Lung (tissue), 12 donors: ENCODE measurements around the gene TMEM132E. TPM values are rescaled to one million over a fixed set of nuclear protein-coding genes. Genes with fewer than 3 reads are reported as not detected.

Source experiments
- ATAC-seq: fragments of 200-7000 bp; cut with Tn5 transposase; one replicate; pipeline ENCODE4 v1.9.1; 2020; ENCODE audit warnings: moderate number of reproducible peaks; ENCODE audit not compliant: insufficient read depth, low FRiP score
- DNase-seq, 3 donors: peaks; one replicate each; pipeline ENCODE4 v3.0.0-alpha.2; 2013 to 2017
- H3K27ac ChIP-seq, 2 donors: one replicate each; pipeline ENCODE4 v1.5.1; 2013; ENCODE audit warnings: mild to moderate bottlenecking in 2 of 2, moderate library complexity in 2 of 2, control low read depth in 1 of 2, inconsistent platforms in 1 of 2, low read depth in 1 of 2, low read length in 1 of 2
- H3K27me3 ChIP-seq, 3 donors: one replicate each; pipeline ENCODE4 v1.5.1; 2013; ENCODE audit warnings: low read length in 2 of 3; ENCODE audit not compliant: control insufficient read depth in 3 of 3, insufficient read depth in 3 of 3
- H3K36me3 ChIP-seq, 4 donors: one replicate each; pipeline ENCODE4 v1.5.1; 2013; ENCODE audit warnings: low read length in 4 of 4, mild to moderate bottlenecking in 1 of 4, moderate library complexity in 1 of 4; ENCODE audit not compliant: control insufficient read depth in 4 of 4, insufficient read depth in 4 of 4
- H3K4me1 ChIP-seq, 5 donors: one replicate each; pipeline ENCODE4 v1.5.1; 2013; ENCODE audit warnings: low read length in 5 of 5, mild to moderate bottlenecking in 2 of 5, moderate library complexity in 1 of 5; ENCODE audit not compliant: control insufficient read depth in 5 of 5, insufficient read depth in 5 of 5
- H3K4me3 ChIP-seq: one replicate; pipeline ENCODE4 v1.5.1; 2013; ENCODE audit warnings: mild to moderate bottlenecking, control low read depth, moderate library complexity
- H3K9ac ChIP-seq, 2 donors: one replicate each; pipeline ENCODE4 v1.5.1; 2013; ENCODE audit warnings: low read length in 2 of 2, control low read depth in 1 of 2; ENCODE audit not compliant: insufficient read depth in 1 of 2
- H3K9me3 ChIP-seq, 4 donors: one replicate each; pipeline ENCODE4 v1.5.1; 2013; ENCODE audit warnings: low read length in 3 of 4, mild to moderate bottlenecking in 1 of 4, moderate library complexity in 1 of 4; ENCODE audit not compliant: control insufficient read depth in 4 of 4, insufficient read depth in 3 of 4
- CTCF ChIP-seq: IDR thresholded peaks from 2 replicates; pipeline ENCODE4 v1.5.1; 2012; ENCODE audit warnings: mild to moderate bottlenecking; ENCODE audit errors: control extremely low read depth, extremely low read depth
- WGBS, 2 donors: extraction: QIAGEN DNeasy Blood & Tissue Kit; methylation state at CpG; one replicate each; pipeline ENCODE4 v1.1.7; 2013; 5-methylcytosine and 5-hydroxymethylcytosine counted together
- polyA plus RNA-seq, 2 donors: library from polyadenylated mRNA; stranded (reverse); fragments of 200-250 nt; gene quantifications; one replicate each; pipeline ENCODE4 v1.2.1, GENCODE V29; 2013
- total RNA-seq, 2 donors: library from RNA; depleted of rRNA in 1 of 2; stranded (reverse); fragments of >200 nt in 1 of 2; gene quantifications; one replicate each; pipeline ENCODE4 v1.2.1, GENCODE V29; 2014 to 2021
- donor health status: control.
- donor health status: control.
- donor health status: Bipolar disorder and iron deficiency.
- donor health status: healthy.
- donor health status: DM: yes; HTN: yes; CAD: no.

TMEM132E gene
- total and polyA plus RNA-seq, 4 donors, result 0.02 to 0.17 (median 0.07) TPM

- no peak for DNase-seq
- Histone ChIP-seq H3K4me3 (no peak overlapping the region), H3K27me3 (peaks cover 0 to 11% (median 0%) of the 10 kb centered on the region in 3 donors), H3K9me3 (peaks cover 0 to 2% (median 0%) of the 10 kb centered on the region in 4 donors), H3K27ac (no peak overlapping the region), H3K4me1 (no peaks in the 10 kb centered on the region), H3K9ac (no peak overlapping the region), H3K36me3 (no peaks in the 10 kb centered on the region)
- WGBS, 2 donors, result 68 to 81% methylated on average over 5 of the region's 5 CpGs
- no peak for TF ChIP-seq CTCF
- no peak for ATAC-seq
Measured at GRCh38 chr17:34669511-34669910, 90.1 kb downstream of the TMEM132E start.

- no peak overlapping the region for H3K9ac ChIP-seq
- ATAC-seq (no peak), DNase-seq (no peak)
- 49 to 52% methylated on average over 7 of the region's 7 CpGs for WGBS, 2 donors
- peaks cover 0 to 9% (median 0%) of the 10 kb centered on the region in 3 donors for H3K27me3 ChIP-seq
- H3K4me1 ChIP-seq, result no peaks in the 10 kb centered on the region
- H3K27ac ChIP-seq, result no peak overlapping the region
- H3K36me3 ChIP-seq, result no peaks in the 10 kb centered on the region
- H3K9me3 ChIP-seq, result peaks cover 0 to 2% (median 0%) of the 10 kb centered on the region in 4 donors
- H3K4me3 ChIP-seq, result no peak overlapping the region
- TF ChIP-seq CTCF, result no peak
Measured at GRCh38 chr17:34670618-34671017, 91.2 kb downstream of the TMEM132E start.

- no peak overlapping the region for H3K27ac ChIP-seq
- H3K4me1 ChIP-seq, result no peaks in the 10 kb centered on the region
- peaks cover 0 to 2% (median 0%) of the 10 kb centered on the region in 4 donors for H3K9me3 ChIP-seq
- peaks cover 0 to 6% (median 0%) of the 10 kb centered on the region in 3 donors for H3K27me3 ChIP-seq
- WGBS, 2 donors, result 59 to 79% methylated on average over 4 of the region's 4 CpGs
- no peaks in the 10 kb centered on the region for H3K36me3 ChIP-seq
- no peak for TF ChIP-seq CTCF
- H3K4me3 ChIP-seq, result no peak overlapping the region
- no peak overlapping the region for H3K9ac ChIP-seq
- ATAC-seq (no peak), DNase-seq (no peak)
Measured at GRCh38 chr17:34671191-34671590, 91.8 kb downstream of the TMEM132E start.

- H3K4me1 ChIP-seq, result no peaks in the 10 kb centered on the region
- no peaks in the 10 kb centered on the region for H3K36me3 ChIP-seq
- no peak overlapping the region for H3K9ac ChIP-seq
- DNase-seq (no peak), ATAC-seq (no peak)
- no peak overlapping the region for H3K4me3 ChIP-seq
- H3K27me3 ChIP-seq, result peaks cover 0 to 6% (median 0%) of the 10 kb centered on the region in 3 donors
- H3K9me3 ChIP-seq, result peaks cover 0 to 2% (median 0%) of the 10 kb centered on the region in 4 donors
- whole genome bisulfite sequencing, 2 donors, result 66 to 78% methylated on average over 3 of the region's 3 CpGs
- no peak for TF ChIP-seq CTCF
- H3K27ac ChIP-seq, result no peak overlapping the region
Measured at GRCh38 chr17:34672176-34672785, 92.9 kb downstream of the TMEM132E start.
